HepG2 (cell line): ENCODE results near the gene RER1. TPM values are rescaled to one million over a fixed set of nuclear protein-coding genes. Genes with fewer than 3 reads are reported as not detected.

Experiments used
- ATAC-seq: fragments of 200-7000 bp; cut with Tn5 transposase; 3 replicates; pipeline ENCODE4 v1.9.1; 2020; ENCODE audit warnings: mild to moderate bottlenecking, moderate library complexity
- BruUV-seq: library from RNA; stranded (reverse); fragments of 400-500 nt; replicated peaks from 2 replicates; lab custom pipeline; 2021; lab: Mats Ljungman, UMichigan
- CTCF ChIA-PET: fragments of 300-600 bp; formaldehyde crosslinking; extraction: SDS; loops from one replicate; lab custom pipeline; 2021; ENCODE audit warnings: low total read pairs, inconsistent platforms, low intra/inter-chr PET ratio; lab: Yijun Ruan, JAX
- POLR2A ChIA-PET: fragments of 350-600 bp; sonication (Branson Sonifier 250); formaldehyde crosslinking; loops from one replicate; lab custom pipeline; 2020; ENCODE audit warnings: antibody characterized with exemption, inconsistent platforms; lab: Yijun Ruan, JAX
- DNase-seq: peaks from one replicate; pipeline ENCODE4 v3.0.0-alpha.2; 2015; ENCODE audit warnings: low spot score
- FAIRE-seq: peaks from 3 replicates; lab custom pipeline; 2011; peaks lifted over from hg19 to GRCh38; lab: Jason Lieb, UNC
- H2AFZ ChIP-seq: one replicate; pipeline ENCODE4 v1.6.1; 2011; ENCODE audit warnings: low read length, inconsistent platforms
- H3K27ac ChIP-seq: fragments of 300-600 bp; 3 replicates; pipeline ENCODE4 v1.8.0; 2011; ENCODE audit warnings: mixed run types, mild to moderate bottlenecking, mixed read lengths, low read length, inconsistent platforms; ENCODE audit not compliant: insufficient read depth; ENCODE audit errors: extremely low read length
- H3K27me3 ChIP-seq, 2 experiments: fragments of 200-600 bp in 1 of 2; 2 replicates in 1 of 2; 3 replicates in 1 of 2; pipeline versions ENCODE4 v1.6.0 to v1.8.0; 2011; ENCODE audit warnings: low read length in 2 of 2, mild to moderate bottlenecking in 2 of 2, moderate library complexity in 2 of 2, inconsistent platforms in 1 of 2; ENCODE audit not compliant: insufficient read depth in 2 of 2, control insufficient read depth in 1 of 2
- H3K36me3 ChIP-seq, 2 experiments: fragments of 200-600 bp in 1 of 2; replicated peaks in 1 of 2; 2 replicates in 1 of 2; 3 replicates in 1 of 2; pipeline versions ENCODE4 v1.5.1 to v1.8.0; 2011; ENCODE audit warnings: low read length in 2 of 2, inconsistent platforms in 1 of 2; ENCODE audit not compliant: insufficient read depth in 2 of 2, control insufficient read depth in 1 of 2
- H3K4me1 ChIP-seq: 2 replicates; pipeline ENCODE4 v1.5.1; 2012; ENCODE audit warnings: low read length, inconsistent platforms; ENCODE audit not compliant: insufficient read depth
- H3K4me2 ChIP-seq: 2 replicates; pipeline ENCODE4 v1.6.0; 2011; ENCODE audit warnings: low read depth, low read length, inconsistent platforms
- H3K4me3 ChIP-seq, 3 experiments: fragments of 200-600 bp in 1 of 3; sonication (generic), shearing (Covaris generic) in 1 of 3; replicated peaks in 1 of 3; 2 replicates each; pipeline ENCODE4 v1.5.1; 2011 to 2016; ENCODE audit warnings: low read length in 3 of 3, inconsistent platforms in 2 of 3, low read depth in 2 of 3, mild to moderate bottlenecking in 2 of 3, control low read depth in 1 of 3, mixed read lengths in 1 of 3; ENCODE audit not compliant: insufficient read depth in 1 of 3
- H3K79me2 ChIP-seq: one replicate; pipeline ENCODE4 v1.6.1; 2011; ENCODE audit warnings: low read length, inconsistent platforms; ENCODE audit not compliant: insufficient read depth
- H3K9ac ChIP-seq: 2 replicates; pipeline ENCODE4 v1.6.0; 2011; ENCODE audit warnings: mild to moderate bottlenecking, low read depth, low read length, inconsistent platforms; ENCODE audit not compliant: insufficient read depth
- H3K9me3 ChIP-seq: 2 replicates; pipeline ENCODE4 v1.5.1; 2012; ENCODE audit warnings: mild to moderate bottlenecking, low read length
- H4K20me1 ChIP-seq: 2 replicates; pipeline ENCODE4 v1.6.0; 2011; ENCODE audit warnings: inconsistent platforms, mild to moderate bottlenecking, low read length, moderate library complexity; ENCODE audit not compliant: insufficient read depth
- AKAP8 ChIP-seq: sonication (generic); formaldehyde crosslinking; IDR thresholded peaks from 2 replicates; pipeline ENCODE4 v1.5.1; 2020; ENCODE audit warnings: mild to moderate bottlenecking, missing genetic modification reagents
- KAT2B ChIP-seq: fragments of 150-350 bp; IDR thresholded peaks from 2 replicates; pipeline ENCODE4 v1.6.1; 2014; ENCODE audit warnings: low read depth, low read length, borderline replicate concordance
- MLLT10 ChIP-seq: sonication (generic); formaldehyde crosslinking; IDR thresholded peaks from 2 replicates; pipeline ENCODE4 v1.4.0; 2020; ENCODE audit warnings: missing genetic modification reagents
- PRDM4 ChIP-seq: sonication (generic); formaldehyde crosslinking; IDR thresholded peaks from 2 replicates; pipeline ENCODE4 v1.9.0; 2021; ENCODE audit warnings: missing genetic modification reagents, borderline replicate concordance
- RAD21 ChIP-seq: fragments of 450-650 bp; formaldehyde crosslinking; IDR thresholded peaks from 2 replicates; pipeline ENCODE4 v1.5.0; 2020; ENCODE audit warnings: mild to moderate bottlenecking
- SRSF9 ChIP-seq: fragments of 200-400 bp; formaldehyde crosslinking; IDR thresholded peaks from 2 replicates; pipeline ENCODE4 v1.6.1; 2018; ENCODE audit warnings: borderline replicate concordance, mild to moderate bottlenecking, low read depth, low read length; ENCODE audit not compliant: insufficient read depth, poor library complexity, severe bottlenecking
- TFDP2 ChIP-seq: sonication (generic); formaldehyde crosslinking; IDR thresholded peaks from 2 replicates; pipeline ENCODE4 v1.4.0; 2020; ENCODE audit warnings: missing genetic modification reagents
- ZBTB10 ChIP-seq: sonication (generic); formaldehyde crosslinking; IDR thresholded peaks from 2 replicates; pipeline ENCODE4 v1.4.0; 2020; ENCODE audit warnings: missing genetic modification reagents, borderline replicate concordance
- ZBTB44 ChIP-seq: sonication (generic); formaldehyde crosslinking; IDR thresholded peaks from 2 replicates; pipeline ENCODE4 v1.4.0; 2020; ENCODE audit warnings: missing genetic modification reagents
- ZMYM4 ChIP-seq: sonication (generic); formaldehyde crosslinking; IDR thresholded peaks from 2 replicates; pipeline ENCODE4 v1.8.1; 2023; ENCODE audit warnings: mild to moderate bottlenecking, missing genetic modification reagents
- ZNF282 ChIP-seq: fragments of 450-650 bp; IDR thresholded peaks from 2 replicates; pipeline ENCODE4 v1.6.1; 2018; ENCODE audit not compliant: partially characterized antibody
- ZNF414 ChIP-seq: sonication (generic); formaldehyde crosslinking; IDR thresholded peaks from 2 replicates; pipeline ENCODE4 v1.5.0; 2020; ENCODE audit warnings: missing genetic modification reagents
- ZNF607 ChIP-seq: sonication (generic); formaldehyde crosslinking; IDR thresholded peaks from 2 replicates; pipeline ENCODE4 v1.5.1; 2020; ENCODE audit warnings: missing genetic modification reagents, mild to moderate bottlenecking, borderline replicate concordance
- ZNF83 ChIP-seq: sonication (generic); formaldehyde crosslinking; IDR thresholded peaks from 2 replicates; pipeline ENCODE4 v1.4.0; 2020; ENCODE audit warnings: missing genetic modification reagents, mild to moderate bottlenecking, borderline replicate concordance
- WGBS: methylation state at CpG from one replicate; pipeline ENCODE4 v1.1.6; 2017; ENCODE audit warnings: low lambda C conversion rate; 5-methylcytosine and 5-hydroxymethylcytosine counted together
- in situ Hi-C: cut with HindIII; loops from 2 replicates; pipeline ENCODE4 v1.10.0; 2017; ENCODE audit warnings: low pct_unique_long_range_greater_than_20kb; ENCODE audit not compliant: extremely low pct_ligation_motif_present
- intact Hi-C: fragments of 100-400 bp; cut with micrococcal nuclease; formaldehyde crosslinking; loops from one replicate; pipeline ENCODE4 v1.10.0; 2022; ENCODE audit not compliant: unreplicated experiment
- polyA plus RNA-seq, 8 experiments: library from polyadenylated mRNA; depleted of rRNA in 3 of 8; stranded (reverse) in 7 of 8; unstranded in 1 of 8; fragments of >200 nt; fragmentation: Illumina TruSeq in 4 of 8; extraction: Trizol in 4 of 8; gene quantifications; 2 replicates each; pipeline versions ENCODE4 v1.2.1 to v1.2.3, GENCODE V29; 2011 to 2016; ENCODE audit warnings: low read depth in 4 of 8, missing spikeins in 1 of 8, mixed read lengths in 1 of 8; ENCODE audit not compliant: insufficient read depth in 1 of 8
- total RNA-seq, 5 experiments: library from RNA; depleted of rRNA; stranded (reverse); fragments of >200 nt; fragmentation: Illumina TruSeq; extraction: Trizol; gene quantifications; 2 replicates each; pipeline ENCODE4 v1.2.3, GENCODE V29; 2016; ENCODE audit warnings: low read depth in 1 of 5

The RER1 gene
- total and polyA plus RNA-seq, 2 of the 13 experiments (the other 11 are each of a cell fraction or from before 2014, with no cell fraction given), result 128 to 164 TPM

GRCh38 chr1:2352897-2353550 lies 38.6 kb upstream of the RER1 start:
- no peak overlapping the region for H3K27ac ChIP-seq
- no peaks in the 10 kb centered on the region for H3K9me3 ChIP-seq
- H3K4me1 ChIP-seq, result peaks cover under 1% of the 10 kb centered on the region; the same call in 1 of the 2 replicates
- in situ Hi-C loops, result no loop called here
- H4K20me1 ChIP-seq, result no peaks in the 10 kb centered on the region
- peaks cover 3 to 37% of the 10 kb centered on the region in 2 experiments for H3K27me3 ChIP-seq
- DNase-seq, result no peak
- 60% methylated on average over 11 of the region's 21 CpGs for WGBS
- no peak overlapping the region for H3K4me3 ChIP-seq
- intact Hi-C loops, result no loop called here
- FAIRE-seq, result no peak
- ATAC-seq, result no peak
- TF ChIP-seq MLLT10 (CRISPR knock-in tag) (no peak), PRDM4 (CRISPR knock-in tag) (no peak), ZNF414 (no peak), ZBTB44 (CRISPR knock-in tag) (no peak), ZBTB10 (CRISPR knock-in tag) (no peak), KAT2B (no peak), ZNF83 (CRISPR knock-in tag) (no peak), TFDP2 (CRISPR knock-in tag) (no peak), ZNF282 (no peak), SRSF9 (no peak), RAD21 (CRISPR knock-in tag) (no peak), AKAP8 (CRISPR knock-in tag) (no peak), ZMYM4 (no peak), ZNF607 (CRISPR knock-in tag) (no peak)
- no peaks in the 10 kb centered on the region for H3K36me3 ChIP-seq
- no TSS peak for BruUV-seq
- no peak overlapping the region for H3K4me2 ChIP-seq
- H3K79me2 ChIP-seq, result no peaks in the 10 kb centered on the region
- ChIA-PET POLR2A (no interaction called here), CTCF (no interaction called here)
- H2AFZ ChIP-seq, result no peak overlapping the region
- no peak overlapping the region for H3K9ac ChIP-seq
